ENCODE results near the gene RADX. TPM values are rescaled to one million over a fixed set of nuclear protein-coding genes. Genes with fewer than 3 reads are reported as not detected.
"Not testable (repeated sequence)": the region's sequence is repeated elsewhere in the genome, so short reads cannot be mapped to it uniquely, and the experiment has no call there.

The RADX gene
- total RNA-seq, 2 experiments from 2014 or later, result 13.1 to 14.8 TPM

DNA sequence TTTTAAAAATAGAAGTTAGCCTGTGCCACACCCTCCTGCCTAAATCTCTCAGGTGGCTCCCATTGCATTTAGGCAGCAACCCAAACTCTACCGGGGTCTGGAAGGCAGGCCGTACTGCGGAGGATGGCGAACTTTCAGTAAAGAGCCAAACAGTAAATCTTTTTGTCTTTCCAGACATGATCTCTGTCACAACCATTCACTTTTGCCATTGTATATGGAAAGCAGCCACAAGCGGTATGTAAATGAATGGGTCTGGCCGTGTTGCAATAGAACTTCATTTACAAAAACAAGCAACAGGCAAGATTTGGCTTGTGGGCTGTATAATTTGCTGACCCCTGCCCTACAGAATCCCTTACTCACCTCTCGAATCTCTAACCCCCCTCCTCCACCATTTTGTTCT, 3.3 kb downstream of the RADX start:
- CTCF ChIA-PET, result interaction anchor here (1.0 kb wide), 1 partner anchor 134 kb away, joined by 3 read pairs; no protein-coding TSS in a partner anchor
- H3K9me3 Mint-ChIP-seq, result no peaks in the 10 kb centered on the region
- no peak overlapping the region for H3K27ac Mint-ChIP-seq
- no peak for DNase-seq
- no peak overlapping the region for H3K4me3 Mint-ChIP-seq
- H3K27me3 Mint-ChIP-seq (ENCODE audit: low read depth), result no peaks in the 10 kb centered on the region
- intact Hi-C loops (cut with micrococcal nuclease), result loop anchor here (10.0 kb wide), 1 partner anchor 500 kb away; the partner anchor contains the start of gene RBM41
- peaks cover 6% of the 10 kb centered on the region for H3K4me1 Mint-ChIP-seq (ENCODE audit: low read depth)
- H3K36me3 Mint-ChIP-seq (ENCODE audit: low read depth), result no peaks in the 10 kb centered on the region

DNA sequence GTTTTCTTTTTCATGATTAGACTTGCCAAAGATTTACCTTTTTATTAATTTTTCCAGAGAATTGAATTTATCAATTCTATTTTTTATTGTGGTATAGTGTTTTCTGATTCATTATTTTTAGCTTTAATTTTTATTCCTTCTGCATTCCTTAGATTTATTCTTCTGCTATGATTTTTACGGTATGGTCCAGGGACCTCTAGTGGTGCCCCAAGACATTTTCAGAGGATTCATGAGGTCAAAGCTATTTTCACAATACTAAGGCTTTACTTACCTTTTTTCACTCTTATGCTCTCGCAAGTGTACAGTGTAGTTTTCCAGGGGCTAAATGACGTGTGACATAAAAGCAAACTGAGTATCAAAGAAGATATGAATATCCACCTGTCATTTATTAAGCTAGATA, 8.0 kb downstream of the RADX start:
- peaks cover 2% of the 10 kb centered on the region for H3K4me1 Mint-ChIP-seq (ENCODE audit: low read depth)

DNA sequence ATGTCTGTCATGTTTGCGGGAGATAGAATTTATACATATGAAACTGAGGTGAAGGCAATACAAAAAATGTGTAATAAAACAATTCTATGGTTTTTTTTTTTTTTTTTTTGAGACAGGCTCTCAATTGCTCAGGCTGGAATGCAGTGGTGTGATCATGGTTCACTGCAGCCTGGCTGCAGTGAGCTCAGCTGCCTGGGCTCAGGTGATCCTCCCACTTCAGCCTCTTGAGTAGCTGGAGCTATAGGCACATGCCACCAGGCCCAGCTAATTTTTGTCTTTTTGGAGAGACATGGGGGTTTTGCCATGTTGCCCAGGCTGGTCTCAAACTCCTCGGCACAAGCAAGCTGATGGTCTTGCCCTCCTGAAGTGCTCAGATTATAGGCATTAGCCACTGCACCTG, 10.1 kb downstream of the RADX start:
- Mint-ChIP-seq H3K4me1 (ENCODE audit: low read depth) (no peaks in the 10 kb centered on the region), H3K27ac (no peak overlapping the region), H3K4me3 (no peak overlapping the region), H3K27me3 (ENCODE audit: low read depth) (no peaks in the 10 kb centered on the region), H3K9me3 (no peaks in the 10 kb centered on the region), H3K36me3 (ENCODE audit: low read depth) (peaks cover 6% of the 10 kb centered on the region)
- DNase-seq, result no peak
- CTCF ChIA-PET, result no interaction called here
- intact Hi-C loops (cut with micrococcal nuclease), result no loop called here

More for the DNA sequence above, 8.0 kb downstream of the RADX start:
- CTCF ChIA-PET, result interaction anchor here (0.6 to 1.7 kb wide), 2 partner anchors 138 to 1012 kb away, joined by 3 to 9 read pairs; no protein-coding TSS in a partner anchor
- Mint-ChIP-seq H3K27me3 (ENCODE audit: low read depth) (no peaks in the 10 kb centered on the region), H3K27ac (no peak overlapping the region), H3K9me3 (no peaks in the 10 kb centered on the region), H3K4me3 (no peak overlapping the region), H3K36me3 (ENCODE audit: low read depth) (peaks cover 4% of the 10 kb centered on the region)
- DNase-seq, result no peak
- intact Hi-C loops (cut with micrococcal nuclease), result loop anchor here (10.0 kb wide), 1 partner anchor 495 kb away; the partner anchor contains the start of gene RBM41

DNA sequence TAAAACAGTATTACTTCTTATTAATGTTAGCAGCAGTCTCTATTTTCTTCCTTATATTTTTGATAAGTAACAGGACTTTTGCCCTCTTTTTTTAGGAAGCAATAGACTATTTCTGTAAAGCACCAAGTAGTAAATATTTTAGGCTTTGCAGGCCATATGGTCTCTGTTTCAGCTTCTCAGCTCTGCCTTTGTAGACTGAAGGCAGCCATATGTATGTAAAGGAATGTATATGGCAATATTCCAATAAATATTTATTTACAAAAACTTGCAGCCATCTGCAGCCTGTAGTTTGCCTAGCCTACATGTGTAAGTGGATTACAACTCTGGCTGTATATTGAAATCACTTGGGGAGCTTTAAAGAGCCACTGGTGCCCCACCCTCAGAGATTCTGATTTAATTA, 15.0 kb downstream of the RADX start:
- H3K9me3 Mint-ChIP-seq, result no peaks in the 10 kb centered on the region
- no peaks in the 10 kb centered on the region for H3K27me3 Mint-ChIP-seq (ENCODE audit: low read depth)
- no peak for DNase-seq
- no peak overlapping the region for H3K27ac Mint-ChIP-seq
- CTCF ChIA-PET, result no interaction called here
- H3K36me3 Mint-ChIP-seq (ENCODE audit: low read depth), result peaks cover 6% of the 10 kb centered on the region
- intact Hi-C loops (cut with micrococcal nuclease), result no loop called here
- no peaks in the 10 kb centered on the region for H3K4me1 Mint-ChIP-seq (ENCODE audit: low read depth)
- H3K4me3 Mint-ChIP-seq, result no peak overlapping the region

DNA sequence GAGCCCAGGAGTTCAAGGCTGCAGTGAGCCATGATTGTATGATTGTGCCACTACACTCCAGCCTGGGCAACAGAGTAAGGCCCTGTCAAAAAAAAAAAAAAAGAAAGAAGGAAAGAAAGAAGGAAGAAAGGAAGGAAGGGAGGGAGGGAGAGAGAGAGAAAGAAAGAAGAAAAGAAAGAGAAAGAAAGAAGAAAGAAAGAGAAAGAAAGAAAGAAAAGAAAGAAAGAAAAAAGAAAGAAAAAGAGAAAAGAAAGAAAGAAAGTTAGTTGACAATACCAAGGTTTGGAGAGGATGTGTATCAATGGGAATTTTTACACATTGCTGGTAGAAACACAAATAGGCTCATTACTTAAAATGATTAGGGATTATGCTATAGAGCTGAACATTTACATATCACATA, 19.8 kb downstream of the RADX start:
- Mint-ChIP-seq H3K4me3 (no peak overlapping the region), H3K36me3 (ENCODE audit: low read depth) (no peaks in the 10 kb centered on the region), H3K4me1 (ENCODE audit: low read depth) (no peaks in the 10 kb centered on the region), H3K9me3 (no peaks in the 10 kb centered on the region), H3K27ac (no peak overlapping the region), H3K27me3 (ENCODE audit: low read depth) (no peaks in the 10 kb centered on the region)
- DNase-seq, result no peak
- intact Hi-C loops (cut with micrococcal nuclease), result no loop called here
- CTCF ChIA-PET, result no interaction called here

DNA sequence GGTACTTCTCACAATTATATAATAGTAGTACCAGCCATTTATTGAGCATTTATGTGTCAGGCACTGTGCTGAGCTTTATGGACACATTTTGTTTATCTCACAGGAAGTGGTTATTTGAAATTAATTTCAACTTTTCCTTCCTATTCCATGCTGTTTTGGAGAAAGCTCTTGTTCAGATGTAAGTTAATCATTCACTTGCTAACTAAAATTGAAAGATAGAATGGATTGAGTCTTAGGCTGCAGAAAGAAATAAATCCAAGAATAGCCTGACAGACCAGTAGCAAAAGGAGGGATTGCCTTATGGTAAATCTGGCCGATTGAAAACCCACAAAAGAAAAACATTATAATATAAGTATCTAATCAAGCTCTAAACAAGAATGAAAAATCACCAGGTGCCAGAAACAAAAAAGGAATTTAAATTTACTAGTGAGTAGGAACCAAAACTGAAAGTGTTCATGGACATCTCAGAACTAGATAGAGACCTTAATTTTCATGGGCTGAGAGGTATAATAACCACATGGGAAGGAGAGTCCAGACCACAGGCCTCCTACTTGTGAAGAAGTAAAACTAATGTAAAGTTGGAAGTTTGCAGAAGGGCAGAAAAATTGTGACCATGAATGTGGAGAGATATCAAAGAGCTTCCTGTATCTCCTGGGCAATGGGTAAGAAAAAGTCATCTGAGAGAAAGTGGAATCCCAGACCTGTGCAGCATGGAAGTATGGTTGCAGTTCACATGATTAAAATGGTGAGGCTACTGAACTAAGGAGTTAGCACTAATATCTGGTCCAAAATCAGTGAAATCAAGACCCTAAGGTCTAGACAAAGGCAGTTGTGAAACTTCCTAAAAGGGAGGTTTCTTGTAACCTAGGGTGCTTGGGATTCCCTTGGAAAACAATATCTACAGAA, 38.0 kb downstream of the RADX start:
- H3K27me3 Mint-ChIP-seq (ENCODE audit: low read depth), result no peaks in the 10 kb centered on the region
- no peaks in the 10 kb centered on the region for H3K9me3 Mint-ChIP-seq
- H3K4me3 Mint-ChIP-seq, result no peak overlapping the region
- CTCF ChIA-PET, result no interaction called here
- intact Hi-C loops (cut with micrococcal nuclease), result no loop called here
- no peak overlapping the region for H3K27ac Mint-ChIP-seq
- H3K36me3 Mint-ChIP-seq (ENCODE audit: low read depth), result peaks cover 21% of the 10 kb centered on the region
- H3K4me1 Mint-ChIP-seq (ENCODE audit: low read depth), result no peaks in the 10 kb centered on the region
- DNase-seq, result no peak

DNA sequence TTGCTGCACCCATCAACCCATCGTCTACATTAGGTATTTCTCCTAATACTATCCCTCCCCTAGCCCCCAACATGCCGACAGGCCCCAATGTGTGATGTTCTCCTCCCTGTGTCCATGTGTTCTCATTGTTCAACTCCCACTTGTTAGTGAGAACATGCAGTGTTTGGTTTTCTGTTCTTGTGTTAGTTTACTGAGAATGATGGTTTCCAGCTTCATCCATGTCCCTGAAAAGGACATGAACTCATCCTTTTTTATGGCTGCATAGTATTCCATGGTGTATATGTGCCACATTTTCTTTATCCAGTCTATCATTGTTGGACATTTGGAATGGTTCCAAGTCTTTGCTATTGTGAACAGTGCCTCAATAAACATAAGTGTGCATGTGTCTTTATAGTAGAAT, 41.8 kb downstream of the RADX start:
- H3K27ac Mint-ChIP-seq; H3K27me3 Mint-ChIP-seq (ENCODE audit: low read depth); DNase-seq; intact Hi-C loops (cut with micrococcal nuclease); H3K9me3 Mint-ChIP-seq; H3K4me1 Mint-ChIP-seq (ENCODE audit: low read depth); H3K4me3 Mint-ChIP-seq; CTCF ChIA-PET: not testable (repeated sequence)
- peaks cover 23% of the 10 kb centered on the region for H3K36me3 Mint-ChIP-seq (ENCODE audit: low read depth)

DNA sequence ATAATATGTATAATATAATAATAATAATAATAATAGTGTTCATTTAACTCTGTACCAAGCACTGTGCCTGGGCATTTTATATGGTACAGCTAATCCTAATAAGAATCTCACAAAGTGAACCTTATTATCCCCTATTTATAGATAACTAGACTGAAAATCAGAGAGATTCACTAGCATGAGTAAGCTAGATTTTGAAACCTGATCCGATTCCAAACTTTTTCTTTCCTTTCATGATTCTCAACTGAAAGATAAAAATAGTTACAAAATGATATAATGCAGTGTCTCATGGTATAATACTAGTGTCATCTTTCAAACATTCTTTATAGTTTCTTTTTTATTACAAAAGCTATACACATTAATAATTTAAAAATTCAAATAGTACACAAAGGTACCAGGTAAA, 58.9 kb downstream of the RADX start:
- H3K27me3 Mint-ChIP-seq (ENCODE audit: low read depth), result no peaks in the 10 kb centered on the region
- peaks cover 4% of the 10 kb centered on the region for H3K36me3 Mint-ChIP-seq (ENCODE audit: low read depth)
- intact Hi-C loops (cut with micrococcal nuclease), result no loop called here
- no peaks in the 10 kb centered on the region for H3K4me1 Mint-ChIP-seq (ENCODE audit: low read depth)
- H3K27ac Mint-ChIP-seq, result no peak overlapping the region
- CTCF ChIA-PET, result no interaction called here
- H3K4me3 Mint-ChIP-seq, result no peak overlapping the region
- no peaks in the 10 kb centered on the region for H3K9me3 Mint-ChIP-seq
- no peak for DNase-seq

DNA sequence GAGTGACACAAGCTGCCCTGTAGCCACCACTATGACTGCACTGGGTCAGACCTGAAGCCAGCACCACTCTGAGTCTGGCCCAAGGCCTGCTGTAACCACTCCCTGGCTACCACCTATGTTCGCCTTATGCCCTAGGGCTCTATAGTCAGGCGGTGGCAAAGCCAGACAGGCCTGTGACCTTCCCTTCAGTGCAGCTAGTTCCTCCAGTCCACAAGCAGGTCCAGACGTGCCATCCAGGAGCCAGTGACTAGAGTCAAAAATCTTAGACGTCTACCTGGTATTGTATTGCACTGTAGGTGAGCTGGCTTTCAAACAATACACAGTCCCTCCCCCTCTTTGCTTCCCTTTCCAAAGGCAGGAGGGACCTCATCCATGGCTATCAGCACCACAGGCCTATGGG, 60.7 kb downstream of the RADX start:
- H3K4me1 Mint-ChIP-seq (ENCODE audit: low read depth), result no peaks in the 10 kb centered on the region
- CTCF ChIA-PET, result no interaction called here
- DNase-seq, result no peak
- H3K4me3 Mint-ChIP-seq, result no peak overlapping the region
- H3K36me3 Mint-ChIP-seq (ENCODE audit: low read depth), result peaks cover 3% of the 10 kb centered on the region
- no peak overlapping the region for H3K27ac Mint-ChIP-seq
- no peaks in the 10 kb centered on the region for H3K27me3 Mint-ChIP-seq (ENCODE audit: low read depth)
- no peaks in the 10 kb centered on the region for H3K9me3 Mint-ChIP-seq
- intact Hi-C loops (cut with micrococcal nuclease), result no loop called here

DNA sequence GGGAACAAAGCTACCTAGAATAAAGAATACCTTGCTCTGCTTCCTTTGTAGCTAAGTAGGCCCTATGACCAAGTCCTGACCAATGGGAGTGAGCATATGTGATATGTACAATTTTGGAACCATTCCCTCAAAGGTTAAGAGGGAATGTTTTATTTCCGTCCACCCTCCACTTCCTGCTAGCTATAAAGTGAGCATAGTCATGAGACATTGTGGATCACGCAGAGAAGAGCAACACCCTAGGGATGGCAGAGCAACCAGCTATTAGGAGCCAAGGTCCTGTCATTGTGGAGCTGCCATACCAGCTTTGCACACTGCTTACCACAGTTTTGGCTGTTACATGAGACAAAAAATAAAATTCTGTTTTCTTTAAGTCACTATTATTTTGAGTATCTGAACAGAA, 68.9 kb downstream of the RADX start:
- H3K9me3 Mint-ChIP-seq, result no peaks in the 10 kb centered on the region
- CTCF ChIA-PET, result no interaction called here
- H3K4me3 Mint-ChIP-seq, result no peak overlapping the region
- H3K27ac Mint-ChIP-seq, result no peak overlapping the region
- no peaks in the 10 kb centered on the region for H3K4me1 Mint-ChIP-seq (ENCODE audit: low read depth)
- peaks cover 1% of the 10 kb centered on the region for H3K36me3 Mint-ChIP-seq (ENCODE audit: low read depth)
- intact Hi-C loops (cut with micrococcal nuclease), result no loop called here
- no peaks in the 10 kb centered on the region for H3K27me3 Mint-ChIP-seq (ENCODE audit: low read depth)
- DNase-seq, result no peak

DNA sequence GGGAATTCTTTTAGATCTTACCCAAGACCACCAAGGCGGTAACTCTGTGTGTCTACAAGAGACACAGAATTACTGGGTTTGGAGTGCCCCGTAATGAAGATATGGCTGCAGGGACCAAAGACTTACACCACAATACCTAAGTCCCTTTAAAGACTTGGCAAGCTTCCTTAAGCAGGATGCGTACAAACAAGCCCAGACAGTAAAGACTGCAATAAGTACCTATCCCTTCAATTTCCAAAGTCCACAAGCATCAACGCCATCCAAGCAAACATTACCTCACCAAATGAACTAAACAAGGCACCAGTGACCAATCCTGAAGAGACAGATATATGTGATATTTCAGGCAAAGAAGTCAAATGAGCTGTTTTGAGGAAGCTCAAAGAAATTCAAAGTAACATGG, 72.4 kb downstream of the RADX start:
- Mint-ChIP-seq H3K27me3 (ENCODE audit: low read depth) (no peaks in the 10 kb centered on the region), H3K4me3 (no peak overlapping the region), H3K27ac (no peak overlapping the region), H3K4me1 (ENCODE audit: low read depth) (no peaks in the 10 kb centered on the region), H3K9me3 (no peaks in the 10 kb centered on the region), H3K36me3 (ENCODE audit: low read depth) (no peaks in the 10 kb centered on the region)
- CTCF ChIA-PET, result no interaction called here
- DNase-seq, result no peak
- intact Hi-C loops (cut with micrococcal nuclease), result no loop called here

DNA sequence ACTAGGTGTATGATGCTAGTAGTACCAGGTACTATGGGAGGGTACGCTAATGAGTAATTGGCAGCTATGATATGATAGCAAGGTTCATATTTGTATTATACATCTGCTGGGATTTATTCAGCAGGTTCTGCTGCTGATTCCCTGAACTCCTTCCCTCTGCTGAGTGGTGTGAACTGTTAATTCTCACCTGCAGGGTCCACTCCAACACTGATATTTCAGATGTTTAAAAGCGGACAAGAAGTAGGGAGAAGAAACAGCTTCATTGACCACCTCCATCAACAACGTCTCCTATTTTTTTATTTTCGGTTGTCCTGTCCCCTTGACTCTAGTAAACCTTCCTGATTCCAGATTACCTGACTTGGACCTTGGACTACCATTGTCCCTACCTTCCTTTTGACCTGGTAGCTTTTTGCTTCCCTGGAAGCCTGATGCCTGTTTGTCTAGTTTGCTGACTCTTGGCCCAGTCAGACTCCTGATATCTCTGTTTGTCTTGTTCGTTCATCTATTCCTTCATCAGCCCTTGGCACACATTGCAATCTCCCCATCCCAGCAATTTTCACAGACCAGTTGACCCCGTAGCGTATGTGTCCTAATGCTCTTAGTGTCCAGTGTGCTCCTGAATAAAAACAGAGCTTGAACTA, 80.8 kb downstream of the RADX start:
- Mint-ChIP-seq H3K27ac (no peak overlapping the region), H3K36me3 (ENCODE audit: low read depth) (no peaks in the 10 kb centered on the region)
- intact Hi-C loops (cut with micrococcal nuclease), result no loop called here

DNA sequence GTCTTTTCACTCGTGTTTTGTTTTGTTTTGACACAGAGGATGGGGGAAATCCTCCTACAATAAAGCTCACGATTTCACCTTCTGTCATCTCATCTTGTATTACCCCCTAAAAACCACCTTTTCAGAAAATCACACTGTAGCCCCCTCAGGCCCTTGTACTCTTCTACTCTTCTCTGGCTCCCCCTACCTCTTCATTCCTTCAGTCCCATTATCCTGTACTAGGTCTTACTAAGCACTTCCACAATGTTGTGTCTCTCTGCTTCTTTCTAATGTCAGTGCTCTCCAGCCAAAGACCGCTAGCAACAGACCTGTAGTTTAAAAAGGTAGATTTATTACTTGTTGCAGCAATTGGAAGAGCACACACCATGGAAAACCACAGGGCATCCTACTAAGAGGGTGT, 84.7 kb downstream of the RADX start:
- no peak for DNase-seq
- intact Hi-C loops (cut with micrococcal nuclease), result no loop called here
- CTCF ChIA-PET, result no interaction called here
- Mint-ChIP-seq H3K9me3 (no peaks in the 10 kb centered on the region), H3K27me3 (ENCODE audit: low read depth) (peaks cover 8% of the 10 kb centered on the region), H3K4me1 (ENCODE audit: low read depth) (no peaks in the 10 kb centered on the region), H3K36me3 (ENCODE audit: low read depth) (no peaks in the 10 kb centered on the region), H3K27ac (no peak overlapping the region), H3K4me3 (no peak overlapping the region)

More for the DNA sequence above, 80.8 kb downstream of the RADX start:
- H3K4me3 Mint-ChIP-seq, result no peak overlapping the region
- H3K9me3 Mint-ChIP-seq, result no peaks in the 10 kb centered on the region
- H3K4me1 Mint-ChIP-seq (ENCODE audit: low read depth), result no peaks in the 10 kb centered on the region
- no peak for DNase-seq
- CTCF ChIA-PET, result no interaction called here
- peaks cover 8% of the 10 kb centered on the region for H3K27me3 Mint-ChIP-seq (ENCODE audit: low read depth)

Data from activated naive CD4-positive, alpha-beta T cell treated with anti-CD3 and anti-CD28 coated beads for 36 hours (primary cell).